ENCODE measurements around the gene PRICKLE2.

GRCh38 chr3:64215103-64215502 lies 10.2 kb downstream of the PRICKLE2 start:
- TF ChIP-seq EZH2phosphoT487 (IDR thresholded peaks at IDR 0.05; ENCODE audit: borderline replicate concordance, low read length), result no peak
- TF ChIP-seq CTCF (IDR thresholded peaks at IDR 0.05; ENCODE audit: low read depth, low read length, poor library complexity, severe bottlenecking), result no peak

All from DOHH2 (cell line).